Activated CD4-positive, alpha-beta T cell treated with anti-CD3 and anti-CD28 coated beads, Interleukin-2, Interleukin-4, amounts not matched to agents 100 ng/mL and 50 ng/mL, durations not matched to agents 16 hours and 8 hours (primary cell): ENCODE data around the gene WDR45B.

Experiments used
- DNase-seq: peaks from one replicate; pipeline ENCODE4 v3.0.0-alpha.2; 2020; ENCODE audit warnings: low spot score

The WDR45B gene

GRCh38 chr17:82599674-82600661 is 48.3 kb downstream of the WDR45B start:
- no peak for DNase-seq

DNA sequence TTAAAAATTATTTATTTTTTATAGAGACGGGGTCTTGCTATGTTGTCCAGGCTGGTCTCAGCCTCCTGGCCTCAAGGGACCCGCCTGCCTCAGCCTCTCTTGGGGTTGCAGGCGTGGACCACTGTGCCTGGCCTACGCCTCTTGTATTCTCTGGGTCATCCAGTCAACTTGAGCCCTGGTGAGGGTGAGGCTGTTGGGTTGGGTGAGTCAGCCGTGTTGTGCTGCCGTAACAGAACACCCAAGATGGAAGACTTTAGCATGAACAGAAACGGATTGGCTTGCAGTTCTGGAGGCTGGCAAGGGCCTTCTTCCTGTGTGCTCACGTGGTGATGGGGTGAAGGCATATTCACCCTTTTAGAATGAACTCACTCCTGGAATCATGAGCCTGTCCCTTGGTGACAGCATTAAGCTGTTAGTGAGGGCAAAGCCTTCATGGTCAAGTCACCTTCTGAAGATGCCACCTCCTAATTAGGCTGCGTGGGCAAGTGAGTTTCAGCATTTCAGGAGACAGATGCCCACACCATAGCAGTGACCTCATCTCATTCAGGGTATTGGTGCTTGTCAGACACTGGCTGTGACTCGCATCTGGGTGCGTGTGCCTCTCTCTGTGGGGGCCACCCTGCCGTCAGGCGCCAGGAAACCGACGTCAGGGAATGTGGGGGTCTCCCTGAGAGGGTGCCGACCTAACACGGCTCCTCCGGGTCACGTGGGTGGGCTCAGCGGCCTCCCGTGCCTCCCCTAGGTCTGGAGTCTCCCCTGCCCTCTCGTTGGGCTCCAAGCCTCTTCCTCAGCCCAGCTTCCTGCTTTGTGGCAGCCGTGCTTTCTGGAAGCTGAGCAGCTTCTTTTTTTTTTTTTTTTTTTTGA is 49.8 kb downstream of the WDR45B start:
- no peak for DNase-seq

DNA sequence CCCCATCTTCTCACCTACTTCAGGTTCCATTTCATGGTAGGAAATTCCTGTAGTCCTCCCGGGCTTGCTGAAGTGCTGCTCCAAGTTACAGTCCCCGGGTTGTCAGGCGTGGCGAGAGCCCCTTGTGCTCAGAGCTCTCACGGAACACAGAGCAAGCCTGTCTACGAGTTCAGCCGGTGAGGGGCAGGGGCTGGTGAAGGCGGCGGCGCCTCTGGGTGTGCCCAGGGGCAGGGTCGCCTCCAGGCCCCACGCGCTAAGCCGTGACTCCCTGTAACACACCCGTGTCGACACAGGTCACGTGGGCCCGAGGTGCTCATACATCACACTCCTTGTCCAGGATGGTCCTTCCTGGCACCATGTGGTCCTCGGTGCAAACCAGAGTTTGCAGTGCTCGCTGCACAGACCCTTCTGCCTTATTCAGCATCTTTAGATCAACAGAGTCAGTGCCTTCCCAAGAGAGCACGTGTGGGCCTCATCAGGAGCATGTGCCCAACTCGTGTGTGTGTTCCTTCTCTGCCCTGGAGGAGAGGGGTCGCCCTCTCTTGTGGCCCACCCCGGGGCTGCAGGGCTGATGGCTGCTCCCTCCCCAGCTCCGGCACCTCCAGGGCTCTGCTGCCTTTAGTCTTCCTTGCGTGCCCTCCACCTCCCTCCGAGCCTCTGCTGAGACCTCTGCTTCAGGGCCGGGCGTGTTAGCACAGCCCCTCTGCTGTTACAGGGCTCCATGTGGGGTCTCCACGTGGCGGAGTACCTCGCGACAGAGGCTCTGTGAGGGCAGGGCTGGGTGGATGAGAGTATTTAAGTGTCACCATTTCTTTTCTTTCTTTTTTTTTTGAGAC is 51.2 kb downstream of the WDR45B start:
- DNase-seq, result no peak

GRCh38 chr17:82596296-82596695 is 51.9 kb downstream of the WDR45B start:
- no peak for DNase-seq

DNA sequence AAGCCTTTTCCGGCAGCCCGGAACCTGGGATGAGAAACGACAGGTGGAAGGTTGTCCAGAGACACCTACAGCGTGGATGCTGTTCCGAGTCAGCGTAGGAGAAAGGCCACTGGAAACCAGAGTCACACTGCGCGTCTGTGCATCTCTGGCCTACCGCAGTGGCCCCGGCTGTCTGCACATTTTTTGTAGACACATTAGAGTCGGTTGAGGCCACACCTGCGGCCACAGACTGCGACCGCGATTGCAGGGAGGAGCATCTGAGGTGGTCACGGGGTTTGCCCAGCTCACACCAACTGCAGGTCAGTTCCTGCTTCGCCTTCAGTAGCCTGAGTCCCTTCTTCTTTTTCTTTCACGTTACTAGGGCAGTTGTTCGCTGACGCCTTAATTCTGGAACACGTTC is 52.4 kb downstream of the WDR45B start:
- no peak for DNase-seq

GRCh38 chr17:82594571-82594970 is 53.7 kb downstream of the WDR45B start:
- DNase-seq, result no peak

DNA sequence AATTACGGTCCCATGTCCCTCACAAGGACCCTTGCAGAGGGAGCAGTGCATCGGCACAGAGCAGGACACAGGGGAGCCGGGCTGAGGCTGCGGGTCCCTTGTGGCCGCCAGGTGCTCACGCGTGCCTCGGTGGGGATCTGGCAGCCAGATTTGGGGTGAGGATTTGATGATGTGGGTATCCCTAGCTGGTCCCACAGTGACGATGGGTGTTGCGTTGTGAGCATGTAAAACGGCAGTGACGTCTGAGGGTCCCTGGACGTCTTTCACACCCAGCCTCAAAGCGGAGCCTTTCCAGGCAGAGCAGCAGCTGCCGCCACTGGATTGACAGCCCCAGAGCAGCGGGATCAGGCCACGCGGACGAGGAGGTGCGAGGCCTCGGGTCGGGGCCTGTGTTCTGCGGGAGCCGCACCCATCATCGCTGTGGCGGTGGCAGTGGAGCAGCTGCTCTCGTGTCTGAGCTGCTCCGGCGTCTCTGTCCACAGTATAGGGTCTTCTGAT is 54.6 kb downstream of the WDR45B start:
- no peak for DNase-seq

- peak; percentile 82 for DNase-seq
Observed at GRCh38 chr17:82592767-82593589, 55.3 kb downstream of the WDR45B start.

DNA sequence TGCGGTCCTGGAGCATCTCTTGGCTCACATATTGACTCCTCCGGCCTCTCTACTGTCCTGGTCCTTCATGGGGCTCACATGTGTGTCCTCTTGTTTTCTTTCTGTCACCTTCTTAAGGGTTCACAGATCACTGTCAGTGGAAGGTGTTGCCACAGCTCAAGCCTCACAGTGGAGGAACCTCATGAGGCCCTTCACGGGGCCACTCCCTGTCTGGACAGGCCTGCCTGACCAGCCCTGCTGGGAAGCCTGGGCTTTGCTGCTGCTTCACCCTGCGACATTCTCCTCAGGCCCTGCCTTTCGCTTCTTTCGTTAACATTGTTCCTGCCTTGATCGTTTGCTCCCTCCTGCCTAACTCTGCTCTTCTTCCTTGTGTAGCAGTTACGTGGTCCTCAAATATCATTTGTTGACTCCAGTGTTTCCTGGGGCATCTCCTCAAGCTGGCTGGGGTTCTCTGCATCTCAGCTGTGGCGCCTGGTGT is 55.9 kb downstream of the WDR45B start:
- no peak for DNase-seq

DNA sequence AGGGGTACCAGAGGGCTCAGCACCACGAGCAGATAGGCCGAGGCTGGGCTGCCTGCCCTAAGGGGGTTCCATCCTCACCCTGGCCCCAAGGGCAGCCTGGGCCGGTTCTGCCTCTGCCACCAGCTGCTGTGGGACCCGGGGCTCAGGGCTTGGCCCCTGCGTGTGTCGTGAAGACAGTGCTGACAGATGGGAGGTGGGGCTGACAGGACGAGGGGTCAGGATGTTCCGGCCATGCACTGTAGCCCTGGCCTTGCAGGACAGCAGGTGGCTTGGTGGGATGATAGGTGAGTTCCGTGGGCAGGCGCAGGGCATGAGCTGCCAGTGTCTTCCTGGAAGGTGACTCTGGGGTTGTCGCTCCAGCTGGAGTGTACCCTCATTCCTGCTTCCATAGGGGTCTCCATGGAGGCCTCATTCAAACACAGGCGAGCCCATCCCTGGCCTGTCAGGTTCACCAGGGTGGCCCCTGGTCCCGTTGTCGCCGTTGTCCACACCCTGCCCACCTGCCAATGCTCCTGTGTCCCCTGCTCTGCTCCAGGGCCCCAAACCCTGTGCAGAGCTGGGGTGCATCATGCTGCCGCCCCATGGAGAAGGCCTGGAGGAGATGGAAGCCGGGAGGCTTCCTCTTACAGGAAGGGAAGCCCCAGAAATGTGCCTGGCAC is 57.2 kb downstream of the WDR45B start:
- DNase-seq, result no peak

DNA sequence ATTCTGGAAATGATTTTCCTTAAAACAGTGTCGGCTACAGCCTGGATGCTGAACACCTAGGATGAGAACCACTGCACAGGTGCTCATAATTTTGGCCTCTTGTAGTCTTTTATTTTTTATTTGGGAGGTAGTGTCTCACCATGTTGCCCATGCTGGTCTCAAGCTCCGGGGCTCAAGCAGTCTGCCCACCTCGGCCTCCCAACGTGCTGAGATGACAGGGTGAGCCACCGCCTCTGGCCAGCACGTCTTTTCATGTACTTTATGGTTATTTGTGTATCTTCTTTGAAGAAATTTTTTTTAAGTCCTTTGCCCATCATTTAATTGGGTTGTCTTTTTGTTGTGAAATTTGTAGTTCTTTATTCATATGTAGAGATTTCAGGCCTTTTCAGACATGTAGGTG is 58.0 kb downstream of the WDR45B start:
- no peak for DNase-seq

DNA sequence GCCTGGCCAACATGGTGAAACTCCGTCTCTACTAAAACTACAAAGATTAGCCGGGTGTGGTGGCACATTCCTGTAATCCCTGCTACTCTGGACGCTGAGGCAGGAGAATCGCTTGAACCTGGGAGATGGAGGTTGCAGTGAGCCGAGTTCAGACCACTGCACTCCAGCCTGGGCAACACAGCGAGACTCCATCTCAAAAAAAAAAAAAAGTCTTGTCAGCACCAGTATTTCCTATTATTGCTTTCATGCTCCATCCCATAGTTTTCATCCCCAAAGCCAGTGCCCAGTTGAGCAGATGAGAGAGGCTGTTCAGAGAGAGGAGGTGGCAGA is 58.4 kb downstream of the WDR45B start:
- no peak for DNase-seq

- DNase-seq, result no peak
Observed at GRCh38 chr17:82588266-82589175, 59.7 kb downstream of the WDR45B start.

DNA sequence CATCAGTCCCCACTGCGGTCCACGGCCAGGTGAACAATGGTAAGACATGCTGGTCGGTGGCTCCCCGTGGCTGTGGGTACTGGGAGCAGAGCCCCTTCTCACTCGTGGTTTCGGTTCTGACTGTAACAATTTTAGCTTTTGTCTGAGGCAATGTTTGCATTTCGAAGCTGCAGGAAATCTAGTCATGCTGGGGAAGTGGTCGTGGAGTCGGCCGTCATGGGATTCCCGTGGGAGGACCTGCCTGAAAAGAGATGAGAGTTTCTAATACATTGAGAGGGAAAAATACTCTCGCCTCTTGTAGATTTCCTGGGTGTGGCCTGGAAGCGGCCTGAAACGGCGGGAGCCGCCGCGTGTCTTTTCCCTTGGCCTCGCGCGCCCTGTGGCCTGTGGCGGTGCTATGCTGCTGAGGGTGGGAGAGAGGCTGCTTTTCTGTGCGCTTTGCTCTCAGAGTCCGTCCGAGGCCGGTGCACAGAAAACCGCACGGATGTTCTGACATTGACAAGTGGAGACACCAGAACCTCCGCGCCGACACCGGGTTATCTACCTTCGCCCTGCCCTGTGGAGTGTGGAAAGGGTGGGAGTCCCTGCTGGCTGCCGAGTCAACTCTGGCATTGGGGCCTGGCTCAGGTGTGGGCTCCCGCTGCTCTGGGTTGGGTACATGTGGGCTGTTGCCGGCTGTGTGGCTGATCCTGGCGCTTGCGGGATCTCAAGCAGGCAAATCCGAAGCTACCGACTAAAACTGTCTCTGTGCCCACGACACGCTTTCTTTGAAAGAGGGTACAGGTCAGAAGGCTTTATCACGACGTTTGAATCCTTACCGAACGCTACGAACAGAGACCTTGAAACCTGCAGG is 60.8 kb downstream of the WDR45B start:
- DNase-seq, result no peak

- no peak for DNase-seq
Observed at GRCh38 chr17:82586576-82587233, 61.5 kb downstream of the WDR45B start.

DNA sequence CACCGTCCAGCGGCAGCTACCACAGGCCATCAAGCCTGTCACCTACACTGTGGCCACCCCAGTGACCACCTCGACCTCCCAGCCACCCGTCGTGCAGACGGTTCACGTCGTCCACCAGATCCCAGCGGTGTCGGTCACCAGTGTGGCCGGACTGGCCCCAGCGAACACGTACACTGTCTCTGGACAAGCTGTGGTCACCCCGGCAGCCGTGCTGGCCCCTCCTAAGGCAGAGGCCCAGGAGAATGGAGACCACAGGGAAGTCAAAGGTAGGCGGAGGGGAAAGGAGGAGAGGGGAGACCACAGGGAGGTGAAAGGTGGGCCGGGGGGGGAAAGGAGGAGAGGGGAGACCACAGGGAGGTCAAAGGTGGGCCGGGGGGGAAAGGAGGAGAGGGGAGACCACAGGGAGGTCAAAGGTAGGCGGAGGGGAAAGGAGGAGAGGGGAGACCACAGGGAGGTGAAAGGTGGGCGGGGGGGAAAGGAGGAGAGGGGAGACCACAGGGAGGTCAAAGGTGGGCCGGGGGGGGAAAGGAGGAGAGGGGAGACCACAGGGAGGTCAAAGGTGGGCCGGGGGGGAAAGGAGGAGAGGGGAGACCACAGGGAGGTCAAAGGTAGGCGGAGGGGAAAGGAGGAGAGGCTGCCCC is 62.2 kb downstream of the WDR45B start:
- DNase-seq, result peak; percentile 32

DNA sequence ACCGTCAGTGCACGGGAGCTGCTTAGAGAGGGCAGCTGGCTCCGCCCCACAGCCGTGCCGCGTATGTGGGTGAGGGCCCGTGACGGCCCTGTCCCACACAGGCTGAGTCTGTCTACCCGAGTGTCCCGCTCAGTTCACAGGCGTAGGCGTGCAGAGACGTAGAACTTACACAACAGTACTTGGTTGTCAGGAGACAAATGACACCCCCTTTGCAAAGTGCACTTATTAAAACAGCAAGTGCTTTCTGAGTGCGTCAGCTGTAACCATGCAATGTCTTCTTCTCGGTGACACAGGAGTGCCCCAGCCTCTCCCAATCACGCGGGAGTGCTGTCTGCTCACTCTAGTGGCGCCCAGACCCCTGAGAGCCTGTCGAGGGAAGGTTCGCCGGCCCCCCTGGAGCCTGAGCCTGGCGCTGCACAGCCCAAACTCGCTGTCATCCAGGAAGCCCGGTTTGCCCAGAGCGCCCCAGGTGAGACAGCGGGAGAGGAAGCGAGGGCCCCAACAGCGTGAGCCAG is 64.5 kb downstream of the WDR45B start:
- no peak for DNase-seq
